NCI-H1105 (cell line): Measurements from ENCODE around the gene ZDHHC14.
"Not testable (repeated sequence)": the region's sequence is repeated elsewhere in the genome, so short reads cannot be mapped to it uniquely, and the experiment has no call there.

Source experiments
- DNase-seq: peaks from one replicate; lab custom pipeline; 2025; lab: John Stamatoyannopoulos, UW

Gene ZDHHC14

GRCh38 chr6:157554747-157555146 is 173.8 kb downstream of the ZDHHC14 start:
- no peak for DNase-seq

DNA sequence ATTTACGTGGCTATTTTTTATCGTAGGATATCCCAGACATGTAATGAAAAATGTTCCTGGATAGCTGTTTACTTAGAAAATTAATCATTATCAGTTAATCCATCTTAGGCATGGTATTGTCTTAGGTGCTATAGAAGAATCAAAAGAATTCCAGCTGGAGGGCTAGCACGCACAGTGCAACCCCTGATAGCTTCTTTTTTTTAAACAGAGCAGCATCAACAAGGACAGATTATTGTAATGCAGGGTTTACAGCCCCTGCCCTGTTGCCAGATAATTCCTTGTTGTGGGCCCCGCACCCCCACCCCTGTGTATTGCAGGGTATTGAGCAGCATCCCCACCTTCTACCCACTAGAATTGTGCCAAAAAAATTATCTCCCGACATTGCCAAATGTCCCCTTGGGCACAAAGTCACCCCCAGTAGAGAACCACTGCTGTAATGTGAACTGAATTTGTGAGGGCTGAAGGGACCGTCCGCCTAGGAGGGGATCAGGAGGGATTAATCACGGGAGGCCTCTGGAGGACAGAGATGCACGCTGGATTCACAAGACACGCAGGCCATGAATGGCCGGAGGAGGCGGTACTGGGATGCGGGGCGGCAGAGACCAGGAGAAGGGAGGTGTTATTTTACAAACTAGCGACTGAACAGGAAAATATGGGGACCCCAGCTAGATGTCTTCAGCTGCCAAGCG is 174.6 kb downstream of the ZDHHC14 start:
- DNase-seq: no peak

DNA sequence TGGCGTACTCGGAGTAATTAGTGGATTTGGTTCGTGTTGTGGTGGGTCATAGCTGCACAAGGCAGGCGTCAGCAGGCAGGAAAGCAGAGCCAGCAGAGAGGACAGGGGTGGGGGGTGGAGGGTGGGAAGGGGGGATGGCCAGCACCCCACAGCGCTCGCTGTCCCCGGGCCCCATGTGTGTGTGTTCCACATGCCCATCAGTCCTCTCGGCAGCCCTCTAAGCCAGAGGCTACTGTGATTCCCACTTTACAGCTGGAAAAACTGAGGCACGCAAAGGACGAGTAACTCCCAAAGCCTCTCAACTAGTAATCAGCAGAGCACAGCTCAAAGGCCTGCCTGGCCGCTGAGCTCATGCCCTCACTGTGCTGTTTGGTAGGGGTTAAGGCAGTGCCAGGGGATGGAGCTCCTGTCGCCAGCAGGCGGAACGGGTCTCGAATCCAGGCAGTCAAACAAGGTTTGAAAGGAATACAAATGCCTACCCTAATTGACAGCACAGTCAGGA is 175.2 kb downstream of the ZDHHC14 start:
- DNase-seq: no peak

DNA sequence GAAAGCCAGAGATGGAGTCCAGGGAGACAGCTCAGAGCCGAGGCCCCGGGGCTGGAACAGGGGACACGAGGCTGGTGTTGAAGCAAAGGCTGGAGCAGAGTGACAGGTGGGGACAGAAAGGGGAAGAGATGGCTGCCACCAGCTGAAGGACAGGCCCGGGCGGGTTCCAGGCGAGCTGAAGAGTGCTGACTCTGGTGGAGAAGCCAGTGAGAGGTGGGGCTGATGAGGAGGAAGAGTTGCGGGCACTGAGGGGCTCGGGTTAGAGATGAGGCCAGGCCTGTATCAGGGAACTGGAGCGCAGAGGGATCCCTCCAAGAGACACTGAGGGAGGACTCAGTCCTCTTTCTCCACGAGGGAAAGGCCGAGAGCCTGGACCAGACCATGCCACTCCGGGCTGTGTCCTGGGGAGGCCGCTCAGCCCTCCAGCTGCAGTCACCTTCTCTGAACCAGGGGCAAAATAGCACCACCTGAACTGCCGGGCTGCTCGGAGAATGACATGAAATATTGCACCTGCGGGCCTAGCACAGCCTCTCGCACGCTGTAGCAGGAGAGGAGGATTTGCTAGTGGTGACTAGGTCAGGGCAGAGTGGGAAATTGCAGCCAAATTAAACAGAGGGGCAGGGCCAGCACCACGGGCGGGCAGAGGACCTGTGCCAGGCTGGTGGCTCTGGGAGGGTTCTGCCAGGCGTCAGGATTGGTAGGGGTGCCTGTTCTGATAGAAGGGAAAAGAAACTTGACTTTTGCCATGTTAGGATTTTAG is 175.9 kb downstream of the ZDHHC14 start:
- DNase-seq: peak; percentile 90

DNA sequence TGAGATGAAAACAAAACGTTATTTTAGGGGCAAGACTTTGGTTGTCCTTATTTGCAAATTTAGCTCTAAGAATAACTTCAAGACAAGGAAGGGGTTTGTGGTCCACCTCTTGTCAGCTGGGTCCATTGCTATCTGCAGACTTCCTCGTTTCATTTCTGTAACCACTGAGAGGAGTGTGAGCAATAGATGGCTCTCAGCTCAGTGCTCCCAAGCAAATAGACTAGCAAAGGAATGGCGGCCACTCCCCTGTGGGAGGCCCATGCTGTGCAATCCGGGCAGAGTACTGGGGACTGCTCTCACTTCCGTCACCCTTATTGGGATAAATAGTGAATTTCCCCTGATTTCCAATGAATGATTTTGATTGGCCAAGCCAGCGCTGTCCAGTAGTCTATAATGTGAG is 176.6 kb downstream of the ZDHHC14 start:
- no peak for DNase-seq

DNA sequence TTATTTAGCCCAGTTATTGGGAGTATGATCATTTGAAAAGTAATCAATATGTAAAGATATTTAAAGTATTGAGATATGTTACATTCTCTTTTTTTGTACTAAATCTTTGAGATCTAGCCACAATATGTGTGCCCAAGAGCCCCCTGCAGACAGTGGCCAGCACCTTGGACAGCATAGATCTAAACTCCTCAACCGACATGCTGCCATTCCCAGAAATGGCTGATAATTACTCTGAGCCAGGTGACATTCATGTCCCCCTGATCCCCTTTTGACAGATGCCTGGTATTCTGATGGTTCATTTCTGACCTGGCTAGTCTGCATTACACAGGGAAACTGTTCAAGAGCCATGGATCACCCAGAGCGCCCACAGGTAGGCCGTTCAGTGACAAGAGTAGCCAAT is 177.1 kb downstream of the ZDHHC14 start:
- no peak for DNase-seq

GRCh38 chr6:157558487-157559200 is 177.7 kb downstream of the ZDHHC14 start:
- DNase-seq: no peak

- no peak for DNase-seq
These were observed 178.3 kb downstream of the ZDHHC14 start for GRCh38 chr6:157559201-157559756.

GRCh38 chr6:157560063-157560462 is 179.1 kb downstream of the ZDHHC14 start:
- not testable (repeated sequence) for DNase-seq

- peak; percentile 87 for DNase-seq
These were observed 179.9 kb downstream of the ZDHHC14 start for GRCh38 chr6:157560691-157561413.

- peak; percentile 87 for DNase-seq
These were observed 180.4 kb downstream of the ZDHHC14 start for GRCh38 chr6:157561414-157561790.

- no peak for DNase-seq
These were observed 181.2 kb downstream of the ZDHHC14 start for GRCh38 chr6:157561929-157562810.

DNA sequence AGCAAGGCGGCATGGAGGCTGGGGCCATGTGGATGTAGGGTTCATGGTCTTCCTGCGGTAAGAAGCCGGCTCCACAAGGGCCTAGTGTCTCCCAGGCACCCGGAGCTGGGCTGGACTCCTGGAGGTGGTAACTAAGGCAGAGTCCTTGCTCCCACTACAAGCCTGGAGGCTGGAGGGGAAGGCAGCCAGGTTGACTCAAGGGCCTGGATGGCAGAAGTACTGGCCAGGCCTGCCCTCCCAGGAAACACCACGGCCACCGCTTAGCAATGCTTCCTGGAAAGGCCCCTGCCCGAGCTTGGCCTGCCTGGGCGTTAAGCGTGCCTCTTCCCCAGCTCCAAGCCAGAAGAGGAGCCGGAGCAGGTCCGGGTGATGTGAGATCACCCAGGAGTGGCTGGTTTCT is 182.0 kb downstream of the ZDHHC14 start:
- DNase-seq: no peak

DNA sequence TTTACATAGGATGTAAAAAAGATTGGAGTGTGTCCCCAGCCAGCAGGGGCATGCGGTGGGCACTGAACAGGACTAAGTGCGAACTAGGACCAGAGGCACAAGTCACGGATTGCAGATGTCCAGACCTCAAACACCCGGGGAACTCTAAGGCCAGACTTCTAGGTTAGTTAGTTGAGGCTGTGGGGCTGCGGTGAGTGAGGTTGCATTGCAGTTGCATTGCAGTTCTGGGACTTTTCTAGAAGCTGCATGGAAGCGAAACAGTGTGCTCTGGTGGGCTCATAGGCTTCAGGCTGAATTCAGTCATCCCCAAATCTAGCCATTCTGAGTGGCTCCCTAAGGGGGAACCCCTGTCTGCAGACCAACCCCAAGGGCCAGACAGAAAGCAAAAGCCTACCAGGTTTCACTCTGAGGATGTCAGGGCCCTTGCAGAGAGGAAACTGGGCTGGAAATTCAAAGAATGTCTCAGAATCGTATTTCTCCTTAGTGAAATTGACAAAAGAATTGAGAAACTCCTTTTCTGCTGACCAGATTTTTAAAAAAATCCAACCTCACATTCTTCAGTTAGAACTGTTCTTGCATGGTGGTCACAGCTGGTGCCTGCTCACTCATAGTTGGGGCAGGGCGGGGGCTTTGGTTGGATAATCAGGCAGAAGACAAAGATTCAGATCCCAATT is 182.8 kb downstream of the ZDHHC14 start:
- no peak for DNase-seq

- no peak for DNase-seq
These were observed 187.7 kb downstream of the ZDHHC14 start for GRCh38 chr6:157568702-157569101.

GRCh38 chr6:157569543-157569942 is 188.6 kb downstream of the ZDHHC14 start:
- DNase-seq: no peak

DNA sequence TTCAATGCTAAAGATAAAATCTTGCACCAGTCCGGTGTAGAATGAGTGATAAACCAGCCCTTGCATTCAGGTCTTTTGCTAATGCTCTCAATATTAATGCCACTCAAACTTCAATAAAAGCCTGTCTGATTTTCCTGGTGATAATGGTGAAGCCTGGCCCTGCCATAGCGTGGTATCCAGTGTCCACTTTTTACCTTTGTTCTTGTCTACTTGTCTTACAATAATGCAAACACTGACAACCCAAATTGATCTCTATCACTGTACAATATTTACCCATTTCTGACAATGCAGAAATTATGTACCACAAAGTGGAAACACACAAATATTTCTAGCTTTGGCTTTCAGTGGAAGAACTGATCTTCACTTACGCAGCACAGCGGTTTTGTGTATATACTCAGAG is 189.1 kb downstream of the ZDHHC14 start:
- no peak for DNase-seq

DNA sequence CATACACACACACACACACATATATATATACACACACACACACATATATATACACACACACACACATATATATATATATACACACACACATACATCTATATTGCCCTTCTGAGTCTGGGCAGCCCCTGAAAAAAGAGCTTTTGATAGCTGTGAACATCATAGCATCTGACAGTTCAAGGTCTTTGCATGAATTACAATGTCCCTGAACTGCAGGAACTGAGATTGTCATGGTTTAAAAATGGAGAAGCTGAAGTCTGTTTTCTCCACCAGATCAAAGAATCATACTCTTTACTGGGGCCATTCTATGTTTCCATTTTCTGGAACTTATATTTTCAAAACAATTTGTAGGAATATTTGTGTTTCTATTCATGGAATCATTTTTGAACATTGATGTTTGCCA is 189.8 kb downstream of the ZDHHC14 start:
- DNase-seq: no peak

DNA sequence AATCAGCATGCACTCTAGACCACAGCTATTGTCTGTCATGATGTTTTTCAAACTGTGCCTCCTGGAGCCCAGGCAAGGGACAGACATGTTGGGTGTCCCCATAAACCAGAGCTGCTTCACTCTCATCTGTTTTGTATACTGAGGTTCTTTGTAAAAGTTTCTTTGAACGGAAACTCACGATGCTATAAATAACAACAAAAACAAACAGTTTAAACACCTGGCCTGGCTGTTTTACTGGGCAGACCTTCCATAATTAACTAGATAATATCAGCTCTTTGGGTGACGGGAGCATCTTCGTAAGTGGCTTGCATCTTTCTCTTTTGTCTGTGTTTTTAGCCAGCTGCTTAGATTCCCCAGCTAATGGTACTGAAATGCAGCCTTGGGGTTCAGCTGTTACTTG is 190.3 kb downstream of the ZDHHC14 start:
- DNase-seq: peak; percentile 34

DNA sequence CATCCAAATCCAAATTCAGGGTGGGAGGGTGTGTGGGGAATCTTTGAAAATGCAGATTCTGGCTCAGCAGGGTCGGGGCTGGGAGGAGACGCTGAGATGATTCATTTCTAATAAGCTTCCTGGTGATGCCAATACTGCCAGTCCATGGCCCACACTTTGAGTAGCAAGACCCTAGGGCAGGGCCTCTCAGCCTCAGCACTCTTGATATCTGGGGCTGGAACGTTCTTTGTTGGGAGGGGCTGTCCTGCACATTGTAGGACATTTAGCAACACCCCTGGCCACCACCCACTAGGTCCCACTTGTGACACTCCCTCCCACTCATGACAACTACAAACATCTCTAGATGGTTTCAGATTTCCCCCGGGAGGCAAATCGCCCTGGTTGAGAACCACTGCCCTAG is 191.0 kb downstream of the ZDHHC14 start:
- DNase-seq: no peak
